GM18526 (cell line): ENCODE results near the gene RNGTT.

Source experiments
- POLR2A ChIP-seq: IDR thresholded peaks from 3 replicates; pipeline ENCODE4 v1.6.1; 2011; ENCODE audit not compliant: insufficient read length; ENCODE audit errors: extremely low read depth

The RNGTT gene

DNA sequence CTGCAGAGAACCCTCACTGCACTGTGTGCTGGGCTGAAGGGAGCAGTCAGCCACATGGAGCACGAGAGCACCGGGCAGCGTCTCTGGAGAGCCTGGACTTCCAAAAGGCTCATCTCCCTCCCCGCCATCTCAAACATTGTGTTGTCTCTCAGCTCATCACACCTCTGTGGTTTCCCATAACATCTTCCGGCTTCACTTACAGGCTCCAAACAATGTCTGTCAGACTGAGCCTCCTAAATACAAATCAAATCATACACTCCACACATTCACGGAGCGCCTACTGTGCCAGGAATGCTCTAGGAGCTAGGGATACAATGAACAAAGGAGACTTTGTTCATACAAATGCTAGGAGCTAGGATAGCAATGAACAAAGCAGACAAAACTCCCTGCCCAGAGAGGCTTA lies 398.0 kb downstream of the RNGTT start:
- no peak for TF ChIP-seq POLR2A

DNA sequence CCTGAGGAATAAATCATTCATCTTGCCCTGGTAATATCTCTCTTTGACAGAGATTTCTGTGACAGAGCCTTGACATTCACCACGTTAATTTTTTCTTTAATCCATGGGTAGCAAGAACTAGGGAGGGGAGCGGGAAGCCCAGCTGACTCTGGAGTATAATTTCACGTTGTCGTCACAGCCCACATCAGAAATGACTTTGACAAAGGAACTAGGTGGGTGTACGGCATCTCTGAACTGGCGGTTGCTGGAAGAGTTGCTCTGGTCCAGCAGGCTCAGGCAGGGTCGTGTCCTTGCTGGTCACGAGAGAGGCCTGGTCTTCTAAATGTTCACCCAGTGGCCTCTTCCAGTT lies 400.2 kb downstream of the RNGTT start:
- no peak for TF ChIP-seq POLR2A

DNA sequence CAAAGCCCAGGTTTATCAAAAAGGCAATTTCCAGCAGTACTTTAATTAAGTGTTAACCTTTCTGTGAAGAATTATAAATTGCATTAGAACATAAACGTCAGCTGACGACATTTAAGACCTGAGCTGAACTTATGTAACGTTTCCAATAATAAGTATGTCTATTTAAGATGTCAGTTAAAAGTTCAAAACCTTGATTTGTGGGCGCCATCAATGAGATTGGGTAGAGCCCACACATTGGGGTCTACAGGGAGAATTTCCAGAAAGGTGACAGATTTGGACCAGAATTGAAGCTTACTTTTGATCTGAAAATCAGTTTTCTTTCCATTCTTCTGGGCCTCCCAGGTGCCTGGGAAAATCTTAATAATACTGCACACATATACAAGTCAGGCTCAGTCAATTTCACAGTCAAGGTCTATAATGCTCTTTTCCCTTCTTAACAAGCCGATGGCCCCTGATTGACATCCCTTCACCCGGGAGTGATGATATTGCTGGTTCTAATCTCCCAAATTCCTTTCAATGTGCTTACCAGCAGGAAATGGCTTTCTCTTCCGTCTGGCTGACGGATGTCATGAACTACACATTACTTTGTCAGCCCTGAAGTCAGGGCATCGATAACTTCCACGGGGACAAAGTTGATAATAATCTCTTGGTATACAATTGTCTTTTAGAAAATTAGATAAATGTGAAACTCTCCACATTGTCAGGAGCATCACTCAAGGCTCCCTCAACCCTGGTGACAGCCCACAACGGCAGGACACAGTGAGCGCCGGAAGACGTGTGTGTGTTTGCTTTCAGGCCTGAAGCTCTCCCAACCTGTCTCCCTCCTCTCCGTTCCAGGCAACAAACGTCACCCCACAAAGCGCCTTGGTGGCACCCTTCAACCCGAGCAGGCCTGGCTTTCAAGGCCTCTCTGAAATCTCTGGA lies 400.8 kb downstream of the RNGTT start:
- TF ChIP-seq POLR2A, result no peak

DNA sequence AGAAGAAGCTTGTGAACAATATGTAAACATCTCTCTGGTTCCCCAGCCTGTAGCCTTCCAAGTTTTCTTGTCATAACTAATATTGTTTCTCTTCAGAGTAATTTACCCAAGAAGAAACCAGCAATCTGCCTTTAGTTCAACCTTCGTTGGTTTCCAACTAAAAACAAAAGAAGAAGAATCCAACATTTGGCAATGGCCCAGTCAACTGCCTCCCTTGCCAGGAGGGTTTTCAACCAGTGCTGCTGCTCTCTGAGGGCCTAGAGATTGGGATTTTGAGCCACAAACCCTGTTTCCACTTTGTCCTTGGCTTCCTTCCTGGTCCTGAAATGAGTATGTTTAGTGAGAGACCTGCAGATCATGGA lies 401.5 kb downstream of the RNGTT start:
- no peak for TF ChIP-seq POLR2A

DNA sequence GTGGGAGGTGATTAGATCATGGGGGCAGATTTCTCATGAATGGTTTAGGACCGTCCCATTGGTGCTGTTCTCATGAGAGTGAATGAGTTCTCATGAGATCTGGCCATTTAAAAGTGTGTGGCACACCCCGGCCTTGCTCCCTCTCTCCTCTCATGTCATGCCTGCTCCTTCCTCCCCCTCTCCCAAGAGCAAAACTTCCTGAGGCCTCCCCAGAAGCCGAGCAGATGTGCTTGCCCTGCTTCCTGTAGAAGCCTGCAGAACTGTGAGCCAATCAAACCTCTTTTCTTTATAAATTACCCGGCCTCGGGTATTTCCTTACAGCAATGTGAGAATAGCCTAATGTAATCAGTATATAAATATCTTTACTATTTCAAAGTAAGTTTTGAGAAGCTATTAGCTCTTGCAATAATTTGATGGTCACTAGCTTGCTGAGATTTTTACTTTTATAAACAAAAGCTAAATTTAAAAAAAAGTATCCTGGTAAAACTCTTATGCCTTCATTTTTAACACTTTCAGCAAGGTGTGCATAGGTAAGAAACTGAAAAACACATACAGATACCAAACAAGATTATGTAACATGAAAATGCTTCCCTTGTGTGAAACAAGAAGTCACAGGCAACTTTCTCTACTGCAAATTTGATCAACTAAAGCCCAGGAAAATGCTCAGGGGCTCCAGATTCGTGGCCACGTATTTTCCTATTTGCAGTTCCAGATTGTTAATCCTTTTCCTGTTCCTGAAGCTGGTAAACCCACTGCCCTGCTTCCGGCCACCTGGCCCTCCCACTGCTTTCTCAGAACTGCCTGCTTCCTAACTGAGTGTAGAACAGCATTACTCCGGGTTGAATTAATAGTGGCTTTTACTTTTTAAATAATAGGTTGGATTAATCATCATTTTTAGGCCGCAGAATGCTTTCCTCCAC lies 402.1 kb downstream of the RNGTT start:
- no peak for TF ChIP-seq POLR2A
